Fibroblast of lung (primary cell): ENCODE data around the gene UBL3.

Experiments
- CTCF ChIP-seq, 2 donors: IDR thresholded peaks in 1 of 2; conservative IDR thresholded peaks in 1 of 2; 1 replicate in 1 of 2; 2 replicates in 1 of 2; pipeline ENCODE4 v1.5.1; 2011 to 2012; ENCODE audit warnings: low read length in 2 of 2, control low read depth in 1 of 2, inconsistent platforms in 1 of 2, low read depth in 1 of 2, mild to moderate bottlenecking in 1 of 2
- EZH2 ChIP-seq: IDR thresholded peaks from 2 replicates; pipeline ENCODE4 v1.5.1; 2012; ENCODE audit warnings: low read length, control low read depth, mild to moderate bottlenecking; ENCODE audit errors: missing control alignments

- no peak for TF ChIP-seq EZH2
- TF ChIP-seq CTCF (conservative IDR thresholded peaks at IDR 0.05 in 1 of 2, IDR thresholded peaks at IDR 0.05 in 1 of 2; ENCODE audit: low read depth in 1 of 2, low read length in 2 of 2) = no peak
These were observed 2.1 kb upstream of the UBL3 start for GRCh38 chr13:29852472-29853054.
